HT1080 (cell line): ENCODE results near the gene CDK11B. TPM values are rescaled to one million over a fixed set of nuclear protein-coding genes. Genes with fewer than 3 reads are reported as not detected.
"Not testable (repeated sequence)": the region's sequence is repeated elsewhere in the genome, so short reads cannot be mapped to it uniquely, and the experiment has no call there.

ENCODE experiments used
- DNase-seq: peaks from one replicate; pipeline ENCODE4 v3.0.0-alpha.2; 2015; ENCODE audit warnings: low read depth
- total RNA-seq: library from RNA; depleted of rRNA; stranded (reverse); fragments of >200 nt; shearing (Covaris generic); gene quantifications from 2 replicates; pipeline ENCODE4 v1.2.3, GENCODE V29; 2014; rRNA removed

Gene CDK11B
- total RNA-seq, 1 experiment from 2014 or later = 21.9 TPM

- no peak for DNase-seq
These were observed 57.8 kb downstream of the CDK11B start for GRCh38 chr1:1600861-1601563.

GRCh38 chr1:1599935-1600860 lies 58.6 kb downstream of the CDK11B start, which contains the start of gene FNDC10:
TSS of gene FNDC10 (minus strand) at chr1:1600135. CDS start at chr1:1600015, 120 bp downstream.
- DNase-seq = no peak

- DNase-seq = no peak
These were observed 59.5 kb downstream of the CDK11B start for GRCh38 chr1:1599030-1599934.

GRCh38 chr1:1598720-1599029 lies 60.1 kb downstream of the CDK11B start:
- no peak for DNase-seq

GRCh38 chr1:1598051-1598719 lies 60.6 kb downstream of the CDK11B start:
- DNase-seq = no peak

GRCh38 chr1:1597275-1597930 lies 61.4 kb downstream of the CDK11B start:
- DNase-seq = no peak

- no peak for DNase-seq
These were observed 62.1 kb downstream of the CDK11B start for GRCh38 chr1:1596493-1597274.

GRCh38 chr1:1595341-1595740 lies 63.5 kb downstream of the CDK11B start:
- not testable (repeated sequence) for DNase-seq

- DNase-seq = no peak
These were observed 64.1 kb downstream of the CDK11B start for GRCh38 chr1:1594602-1595260.

GRCh38 chr1:1593834-1594601 lies 64.8 kb downstream of the CDK11B start:
- no peak for DNase-seq

GRCh38 chr1:1591452-1591851 lies 67.4 kb downstream of the CDK11B start:
- DNase-seq = peak; percentile 48

Other genes starting within 250 kb of the CDK11B start
- gene ANKRD65, start 237.7 kb downstream of the CDK11B start, total RNA-seq = not detected in 2 replicates
- 0.05 and 0.23 TPM in 2 replicates for gene VWA1, start 223.3 kb downstream of the CDK11B start, total RNA-seq
- gene ATAD3C, start 209.3 kb downstream of the CDK11B start, total RNA-seq = 0.03 TPM in 1 of 2 replicates, not detected in the other
- 57.0 and 59.0 TPM in 2 replicates for gene ATAD3B, start 187.2 kb downstream of the CDK11B start, total RNA-seq
- gene ATAD3A, start 146.8 kb downstream of the CDK11B start, total RNA-seq = 93.9 and 96.6 TPM in 2 replicates
- 3.1 TPM in 1 of 2 replicates, not detected in the other for gene TMEM240, start 118.4 kb downstream of the CDK11B start, total RNA-seq
- 69.6 and 99.4 TPM in 2 replicates for gene SSU72, start 84.1 kb downstream of the CDK11B start, total RNA-seq
- 0.20 and 0.66 TPM in 2 replicates for gene FNDC10, start 58.9 kb downstream of the CDK11B start, total RNA-seq
- gene MIB2, start 43.5 kb downstream of the CDK11B start, total RNA-seq = 11.0 and 12.6 TPM in 2 replicates
- gene MMP23B, start 26.8 kb downstream of the CDK11B start, total RNA-seq = not detected in 2 replicates
- gene SLC35E2B, start 33.8 kb upstream of the CDK11B start, total RNA-seq = 13.7 and 18.1 TPM in 2 replicates
- 11.8 and 13.4 TPM in 2 replicates for gene CDK11A, start 65.4 kb upstream of the CDK11B start, total RNA-seq
- 44.7 and 58.5 TPM in 2 replicates for gene NADK, start 119.5 kb upstream of the CDK11B start, total RNA-seq
- gene GNB1, start 232.1 kb upstream of the CDK11B start, total RNA-seq = 57.4 and 74.5 TPM in 2 replicates